Loucy (cell line): ENCODE data around the gene PCNT.

ENCODE experiments used
- H2AFZ ChIP-seq: fragments of 200-600 bp; sonication (generic); 2 replicates; pipeline ENCODE4 v1.6.0; 2016; ENCODE audit warnings: antibody characterized with exemption, mild to moderate bottlenecking, low read length, moderate library complexity
- H3F3A ChIP-seq: fragments of 200-600 bp; 2 replicates; pipeline ENCODE4 v1.6.0; 2016; ENCODE audit warnings: antibody characterized with exemption, low read depth, mild to moderate bottlenecking
- H3K27me3 ChIP-seq: fragments of 200-600 bp; sonication (generic); 2 replicates; pipeline ENCODE4 v1.6.1; 2014; ENCODE audit warnings: low read length, mild to moderate bottlenecking; ENCODE audit not compliant: insufficient read depth, poor library complexity, severe bottlenecking
- H3K36me3 ChIP-seq: fragments of 200-600 bp; sonication (generic); 2 replicates; pipeline ENCODE4 v1.6.1; 2016; ENCODE audit warnings: low read length; ENCODE audit not compliant: insufficient read depth
- H3K4me1 ChIP-seq: fragments of 200-600 bp; sonication (generic); 2 replicates; pipeline ENCODE4 v1.5.1; 2014; ENCODE audit warnings: low read length, mild to moderate bottlenecking; ENCODE audit not compliant: insufficient read depth, poor library complexity, severe bottlenecking
- H3K4me2 ChIP-seq: fragments of 200-600 bp; sonication (generic); 2 replicates; pipeline ENCODE4 v1.6.0; 2014; ENCODE audit warnings: antibody characterized with exemption, low read length, low read depth, mild to moderate bottlenecking; ENCODE audit not compliant: poor library complexity, severe bottlenecking
- H3K4me3 ChIP-seq: fragments of 200-600 bp; sonication (generic); 2 replicates; pipeline ENCODE4 v1.5.1; 2014; ENCODE audit warnings: low read length, mild to moderate bottlenecking, mixed read lengths; ENCODE audit not compliant: poor library complexity, severe bottlenecking
- H3K79me2 ChIP-seq: fragments of 200-600 bp; sonication (generic); 2 replicates; pipeline ENCODE4 v1.6.1; 2014; ENCODE audit warnings: low read length; ENCODE audit not compliant: insufficient read depth
- H3K9ac ChIP-seq: fragments of 200-600 bp; sonication (generic); 2 replicates; pipeline ENCODE4 v1.6.0; 2014; ENCODE audit warnings: mild to moderate bottlenecking, low read depth, low read length, moderate library complexity; ENCODE audit not compliant: poor library complexity, severe bottlenecking
- H3K9me2 ChIP-seq: fragments of 200-600 bp; sonication (generic); replicated peaks from 2 replicates; pipeline ENCODE4 v1.6.1; 2016; ENCODE audit warnings: low read depth, low read length, mixed read lengths
- H3K9me3 ChIP-seq: fragments of 200-600 bp; sonication (generic); 2 replicates; pipeline ENCODE4 v1.6.1; 2014; ENCODE audit warnings: mild to moderate bottlenecking, antibody characterized with exemption, low read length, low read depth; ENCODE audit not compliant: insufficient read depth
- H4K20me1 ChIP-seq: fragments of 200-600 bp; sonication (generic); 2 replicates; pipeline ENCODE4 v1.6.0; 2014; ENCODE audit warnings: antibody characterized with exemption, low read length, mild to moderate bottlenecking; ENCODE audit not compliant: insufficient read depth, poor library complexity, severe bottlenecking
- EZH2phosphoT487 ChIP-seq: fragments of 200-600 bp; IDR thresholded peaks from 2 replicates; pipeline ENCODE4 v1.6.1; 2018; ENCODE audit warnings: antibody characterized with exemption, mild to moderate bottlenecking, moderate library complexity, borderline replicate concordance
- TF ChIP-seq, protein P1 (sequence below): fragments of 200-600 bp; sonication (generic); conservative IDR thresholded peaks from 2 replicates; pipeline ENCODE4 v1.5.1; 2014; ENCODE audit warnings: mild to moderate bottlenecking, antibody characterized with exemption, low read length

The PCNT gene

DNA sequence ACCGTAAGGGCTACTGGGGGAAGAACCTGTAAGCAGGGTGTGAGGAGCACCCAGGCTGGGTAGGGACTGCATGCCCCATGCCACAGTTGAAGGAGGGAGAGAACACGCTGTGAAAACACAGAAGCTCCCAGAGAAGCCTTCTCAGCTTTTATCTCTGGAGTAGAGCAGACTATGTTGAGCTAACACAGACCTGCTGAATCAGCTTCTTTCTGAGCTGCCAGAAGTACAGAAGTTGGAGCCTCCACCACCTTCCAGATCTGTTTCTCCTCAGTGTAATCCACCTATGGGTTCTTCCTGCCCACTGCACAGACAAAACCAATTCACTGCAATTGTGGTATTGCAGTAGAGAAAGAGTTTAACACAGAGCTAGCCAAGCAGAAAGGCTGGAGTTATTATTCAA is 32.4 kb upstream of the PCNT start:
- no peak overlapping the region for H2AFZ ChIP-seq
- H3F3A ChIP-seq: 0 out of 2 replicates have a peak, but pooled peaks cover 2% of the 10 kb centered on the region
- no peaks in the 10 kb centered on the region for H4K20me1 ChIP-seq
- H3K79me2 ChIP-seq: peaks cover 6% of the 10 kb centered on the region; the same call in 1 of the 2 replicates
- no peaks in the 10 kb centered on the region for H3K27me3 ChIP-seq
- no peaks in the 10 kb centered on the region for H3K9me2 ChIP-seq
- no peaks in the 10 kb centered on the region for H3K9me3 ChIP-seq
- no peak overlapping the region for H3K9ac ChIP-seq
- peak overlapping the region; percentile 7 for H3K4me2 ChIP-seq
- H3K36me3 ChIP-seq: no peaks in the 10 kb centered on the region
- peaks cover 29% of the 10 kb centered on the region for H3K4me1 ChIP-seq
- no peak for TF ChIP-seq EZH2phosphoT487
- TF ChIP-seq, protein P1, sequence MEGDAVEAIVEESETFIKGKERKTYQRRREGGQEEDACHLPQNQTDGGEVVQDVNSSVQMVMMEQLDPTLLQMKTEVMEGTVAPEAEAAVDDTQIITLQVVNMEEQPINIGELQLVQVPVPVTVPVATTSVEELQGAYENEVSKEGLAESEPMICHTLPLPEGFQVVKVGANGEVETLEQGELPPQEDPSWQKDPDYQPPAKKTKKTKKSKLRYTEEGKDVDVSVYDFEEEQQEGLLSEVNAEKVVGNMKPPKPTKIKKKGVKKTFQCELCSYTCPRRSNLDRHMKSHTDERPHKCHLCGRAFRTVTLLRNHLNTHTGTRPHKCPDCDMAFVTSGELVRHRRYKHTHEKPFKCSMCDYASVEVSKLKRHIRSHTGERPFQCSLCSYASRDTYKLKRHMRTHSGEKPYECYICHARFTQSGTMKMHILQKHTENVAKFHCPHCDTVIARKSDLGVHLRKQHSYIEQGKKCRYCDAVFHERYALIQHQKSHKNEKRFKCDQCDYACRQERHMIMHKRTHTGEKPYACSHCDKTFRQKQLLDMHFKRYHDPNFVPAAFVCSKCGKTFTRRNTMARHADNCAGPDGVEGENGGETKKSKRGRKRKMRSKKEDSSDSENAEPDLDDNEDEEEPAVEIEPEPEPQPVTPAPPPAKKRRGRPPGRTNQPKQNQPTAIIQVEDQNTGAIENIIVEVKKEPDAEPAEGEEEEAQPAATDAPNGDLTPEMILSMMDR: no peak
- H3K4me3 ChIP-seq: no peak overlapping the region

DNA sequence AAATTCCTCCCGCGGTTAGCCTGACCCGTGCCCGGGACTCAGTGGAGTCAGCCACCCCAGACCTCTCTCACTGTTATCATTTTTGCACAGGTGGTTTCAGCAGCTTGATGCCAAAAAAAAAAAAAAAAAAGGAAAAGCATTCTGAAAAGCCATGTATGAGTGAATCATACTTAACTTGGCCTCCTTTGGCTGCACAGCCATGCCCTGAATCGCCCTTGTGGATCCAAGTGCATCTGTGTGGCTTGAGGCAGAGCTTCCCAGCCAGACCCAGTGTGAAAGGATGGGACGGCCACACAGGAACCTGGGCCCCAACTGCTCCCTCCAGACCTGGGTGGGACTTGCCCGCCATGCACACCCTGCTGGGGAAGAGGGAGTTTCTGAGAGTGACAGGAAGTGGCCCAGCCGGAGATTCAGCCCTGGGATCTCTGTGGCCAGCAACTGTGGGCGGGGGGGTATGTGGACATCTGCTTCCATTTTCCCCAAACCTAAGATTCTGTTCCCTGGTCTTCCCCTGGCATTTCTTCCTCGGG is 29.2 kb upstream of the PCNT start:
- no peaks in the 10 kb centered on the region for H3K9me2 ChIP-seq
- H3K4me2 ChIP-seq: peak overlapping the region; percentile 48
- no peaks in the 10 kb centered on the region for H3F3A ChIP-seq
- TF ChIP-seq, protein P1: no peak
- TF ChIP-seq EZH2phosphoT487: no peak
- H3K9ac ChIP-seq: peak overlapping the region; percentile 44
- no peak overlapping the region for H2AFZ ChIP-seq
- H3K36me3 ChIP-seq: peaks cover 7% of the 10 kb centered on the region; the same call in 1 of the 2 replicates
- H3K79me2 ChIP-seq: no peaks in the 10 kb centered on the region
- H4K20me1 ChIP-seq: no peaks in the 10 kb centered on the region
- H3K4me3 ChIP-seq: peak overlapping the region; percentile 49
- H3K4me1 ChIP-seq: peaks cover 21% of the 10 kb centered on the region
- no peaks in the 10 kb centered on the region for H3K27me3 ChIP-seq
- no peaks in the 10 kb centered on the region for H3K9me3 ChIP-seq

DNA sequence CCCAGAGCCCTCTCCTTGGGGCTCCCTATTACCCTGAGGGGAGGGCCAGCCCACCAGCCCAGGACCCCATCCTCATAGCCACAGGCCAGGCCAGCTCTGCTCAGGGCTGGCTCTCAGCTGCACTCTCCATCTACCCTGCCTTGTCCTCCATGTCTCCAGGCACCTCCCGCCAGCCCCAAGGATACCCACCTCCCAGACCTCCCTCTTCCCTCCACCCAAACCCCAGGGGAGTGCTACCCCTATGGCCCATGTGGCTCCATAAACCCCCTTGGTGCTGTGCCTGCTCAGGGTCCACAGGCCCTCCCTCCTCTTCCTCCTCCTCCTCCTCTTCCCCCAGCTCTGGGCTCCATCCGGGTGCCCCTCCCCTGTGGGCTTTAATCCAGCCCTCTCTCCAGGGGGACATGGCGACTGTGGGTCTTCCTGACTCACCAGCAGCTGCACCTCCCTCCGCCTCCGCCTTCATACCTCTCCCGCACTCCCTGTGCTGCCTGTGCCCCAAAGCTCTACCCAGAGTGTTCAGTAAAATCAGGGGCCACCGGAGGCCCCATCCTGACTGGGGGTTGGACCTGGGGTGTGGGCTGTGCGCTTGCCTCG is 28.7 kb upstream of the PCNT start:
- no peak overlapping the region for H2AFZ ChIP-seq
- peak overlapping the region; percentile 49 for H3K4me3 ChIP-seq
- H4K20me1 ChIP-seq: no peaks in the 10 kb centered on the region
- H3K4me2 ChIP-seq: peak overlapping the region; percentile 48
- H3K4me1 ChIP-seq: peaks cover 21% of the 10 kb centered on the region
- H3K79me2 ChIP-seq: no peaks in the 10 kb centered on the region
- no peaks in the 10 kb centered on the region for H3K9me2 ChIP-seq
- H3F3A ChIP-seq: no peaks in the 10 kb centered on the region
- TF ChIP-seq, protein P1: no peak
- TF ChIP-seq EZH2phosphoT487: no peak
- peaks cover 12% of the 10 kb centered on the region; the same call in 1 of the 2 replicates for H3K36me3 ChIP-seq
- H3K9ac ChIP-seq: peak overlapping the region; percentile 44
- H3K27me3 ChIP-seq: no peaks in the 10 kb centered on the region
- H3K9me3 ChIP-seq: no peaks in the 10 kb centered on the region
